ENCODE measurements around the gene CAPRIN2.
A peak's percentile ranks its signal among the peaks of the same experiment; 100 is the strongest.

The CAPRIN2 gene

GRCh38 chr12:30782316-30783173 is 27.8 kb upstream of the CAPRIN2 start:
- TF ChIP-seq CTCF (IDR thresholded peaks at IDR 0.05) (no peak), ZFX (IDR thresholded peaks at IDR 0.05; ENCODE audit: borderline replicate concordance) (no peak)

GRCh38 chr12:30779578-30779977 is 24.8 kb upstream of the CAPRIN2 start:
- no peak overlapping the region for H3K27ac ChIP-seq
- no peak for TF ChIP-seq CTCF (IDR thresholded peaks at IDR 0.05)
- TF ChIP-seq ZFX (IDR thresholded peaks at IDR 0.05; ENCODE audit: borderline replicate concordance), result no peak

More at GRCh38 chr12:30782316-30783173, 27.8 kb upstream of the CAPRIN2 start:
- H3K27ac ChIP-seq, result no peak overlapping the region

- no peak overlapping the region for H3K27ac ChIP-seq
- TF ChIP-seq CTCF (IDR thresholded peaks at IDR 0.05) (no peak), ZFX (IDR thresholded peaks at IDR 0.05; ENCODE audit: borderline replicate concordance) (no peak)
Measured at GRCh38 chr12:30779178-30779577, 24.4 kb upstream of the CAPRIN2 start.

- no peak overlapping the region for H3K27ac ChIP-seq
- TF ChIP-seq CTCF (IDR thresholded peaks at IDR 0.05) (no peak), ZFX (IDR thresholded peaks at IDR 0.05; ENCODE audit: borderline replicate concordance) (no peak)
Measured at GRCh38 chr12:30774599-30774998, 19.8 kb upstream of the CAPRIN2 start.

- H3K27ac ChIP-seq, result no peak overlapping the region
- TF ChIP-seq ZFX (IDR thresholded peaks at IDR 0.05; ENCODE audit: borderline replicate concordance), result no peak
- TF ChIP-seq CTCF (IDR thresholded peaks at IDR 0.05), result no peak
Measured at GRCh38 chr12:30769802-30770201, 15.1 kb upstream of the CAPRIN2 start.

DNA sequence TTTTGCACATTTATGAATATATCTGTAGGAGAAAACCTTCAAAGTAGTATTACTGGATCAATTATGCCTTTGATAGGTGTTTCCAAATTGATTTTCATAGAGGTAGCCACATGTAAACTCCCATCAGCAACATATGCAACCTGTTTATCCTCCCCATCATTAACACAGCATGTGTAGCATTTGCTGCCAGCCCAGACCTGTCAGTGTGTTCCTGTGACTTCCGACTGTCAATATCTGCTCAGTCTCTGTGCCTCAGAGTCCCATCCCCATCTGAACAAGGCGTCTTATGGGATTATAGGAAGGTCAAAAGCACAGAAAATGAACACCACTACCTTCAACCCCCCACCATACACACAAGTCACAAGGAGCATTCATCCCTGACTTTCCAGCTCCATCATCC is 9.5 kb upstream of the CAPRIN2 start:
- TF ChIP-seq ZFX (IDR thresholded peaks at IDR 0.05; ENCODE audit: borderline replicate concordance) (no peak), CTCF (IDR thresholded peaks at IDR 0.05) (no peak)
- H3K27ac ChIP-seq, result peak overlapping the region; percentile 30

DNA sequence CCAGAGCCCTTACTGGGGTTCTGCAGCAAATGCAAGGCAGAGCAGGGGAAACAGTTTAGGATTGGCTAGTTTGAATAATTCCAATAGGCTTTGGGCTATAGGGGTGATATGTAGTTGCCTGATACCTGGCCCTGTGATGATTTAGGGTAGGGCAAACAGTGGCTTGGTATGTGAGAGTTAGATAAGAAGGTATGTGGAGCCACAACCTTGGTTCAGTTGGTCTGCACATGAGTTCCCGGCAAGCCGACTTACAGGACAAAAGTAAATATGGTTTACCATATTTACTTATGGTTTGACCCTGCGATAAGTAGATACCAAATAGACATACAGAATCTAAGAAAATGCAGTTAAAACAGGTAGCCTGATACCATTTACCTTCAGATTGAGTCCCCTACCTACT is 8.3 kb upstream of the CAPRIN2 start:
- TF ChIP-seq ZFX (IDR thresholded peaks at IDR 0.05; ENCODE audit: borderline replicate concordance) (no peak), CTCF (IDR thresholded peaks at IDR 0.05) (no peak)
- no peak overlapping the region for H3K27ac ChIP-seq

Measured in 22Rv1 (cell line).